Measurements from ENCODE around the gene IL22RA2.
"Not testable (repeated sequence)": the region's sequence is repeated elsewhere in the genome, so short reads cannot be mapped to it uniquely, and the experiment has no call there.

The IL22RA2 gene

DNA sequence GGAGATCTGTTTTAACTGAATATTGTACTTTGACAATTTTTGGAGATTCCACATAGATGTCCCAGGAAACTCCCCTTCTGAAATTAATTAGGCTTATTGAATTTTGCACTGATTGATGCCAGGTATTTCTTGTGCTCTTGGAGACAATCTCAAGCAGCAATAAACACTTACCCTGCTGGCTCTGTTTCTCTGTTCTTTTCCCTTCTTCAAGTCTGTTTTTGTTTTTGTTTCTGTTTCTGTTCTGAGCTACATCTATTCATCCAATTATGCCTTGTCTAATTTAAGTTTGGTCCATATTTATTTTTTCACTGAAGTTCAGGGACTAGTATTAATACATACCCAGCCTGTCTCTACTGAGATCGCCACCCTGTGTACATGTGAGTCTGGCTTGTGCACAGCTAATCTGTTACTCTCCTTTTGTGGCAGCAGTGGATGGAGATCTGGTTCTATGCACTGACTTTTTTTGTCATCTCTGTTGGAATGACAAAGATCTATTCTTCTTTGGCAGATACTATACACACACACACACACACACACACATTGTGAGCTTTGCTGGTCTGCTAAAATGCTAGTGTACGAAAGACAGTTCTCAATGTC is 51.9 kb downstream of the IL22RA2 start:
- no peak for DNase-seq

DNA sequence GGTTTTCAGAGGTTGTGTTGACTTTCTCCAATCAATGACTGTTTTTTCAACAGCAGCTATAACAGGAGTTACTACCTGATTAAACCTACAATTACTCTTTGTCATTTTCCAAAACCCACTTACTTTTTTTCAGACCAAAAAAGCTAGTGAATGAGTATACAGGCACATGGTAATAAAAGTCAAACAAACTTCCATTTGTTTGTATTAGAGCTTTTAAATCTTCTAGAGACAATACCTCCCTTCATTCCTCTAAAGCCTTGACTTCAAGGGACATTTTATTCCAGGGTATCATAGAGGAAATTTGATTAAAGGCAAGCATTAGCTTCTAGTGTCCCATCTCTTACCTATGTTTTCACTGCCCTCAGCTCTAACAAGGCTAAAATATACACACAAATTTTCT is 52.7 kb downstream of the IL22RA2 start:
- no peak for DNase-seq

- DNase-seq, result no peak
Measured at GRCh38 chr6:137119196-137120104, 54.0 kb downstream of the IL22RA2 start.

- no peak for DNase-seq
Measured at GRCh38 chr6:137117581-137117980, 55.9 kb downstream of the IL22RA2 start.

- DNase-seq, result no peak
Measured at GRCh38 chr6:137116807-137117206, 56.6 kb downstream of the IL22RA2 start.

GRCh38 chr6:137115658-137116057 is 57.8 kb downstream of the IL22RA2 start:
- no peak for DNase-seq

GRCh38 chr6:137112067-137112355 is 61.4 kb downstream of the IL22RA2 start:
- DNase-seq, result no peak

- DNase-seq, result no peak
Measured at GRCh38 chr6:137111296-137112066, 62.0 kb downstream of the IL22RA2 start.

GRCh38 chr6:137107767-137108105 is 65.7 kb downstream of the IL22RA2 start:
- DNase-seq, result no peak

DNA sequence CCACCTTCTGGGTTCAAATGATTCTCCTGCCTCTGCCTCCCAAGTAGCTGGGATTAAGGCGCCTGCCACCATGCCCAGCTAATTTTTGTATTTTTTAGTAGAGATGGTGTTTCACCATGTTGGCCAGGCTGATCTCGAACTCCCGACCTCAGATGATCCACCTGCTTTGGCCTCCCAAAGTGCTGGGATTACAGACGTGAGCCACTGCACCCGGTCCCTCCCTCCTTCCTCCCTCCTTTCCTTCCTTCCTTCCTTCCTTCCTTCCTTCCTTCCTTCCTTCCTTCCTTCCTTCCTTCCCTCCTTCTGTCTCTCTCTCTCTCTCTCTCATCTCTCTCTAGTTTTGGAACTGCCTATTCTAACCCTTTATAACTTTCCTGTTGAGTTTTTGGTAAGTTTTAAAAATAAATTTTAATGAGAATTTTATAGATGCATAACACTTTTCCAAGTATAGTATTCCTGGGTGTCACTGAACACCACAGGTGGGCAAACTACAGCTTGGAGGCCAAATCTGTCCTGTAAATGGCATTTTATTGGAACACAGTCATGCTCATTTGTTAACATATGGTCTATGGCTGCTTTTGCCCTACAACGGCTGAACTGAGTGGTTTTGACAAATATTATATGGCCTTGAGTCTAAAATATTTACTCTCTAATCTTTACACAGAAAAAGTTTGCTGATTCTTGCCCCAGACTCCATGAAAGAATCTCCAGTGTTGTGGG is 66.2 kb downstream of the IL22RA2 start:
- DNase-seq, result not testable (repeated sequence)

DNA sequence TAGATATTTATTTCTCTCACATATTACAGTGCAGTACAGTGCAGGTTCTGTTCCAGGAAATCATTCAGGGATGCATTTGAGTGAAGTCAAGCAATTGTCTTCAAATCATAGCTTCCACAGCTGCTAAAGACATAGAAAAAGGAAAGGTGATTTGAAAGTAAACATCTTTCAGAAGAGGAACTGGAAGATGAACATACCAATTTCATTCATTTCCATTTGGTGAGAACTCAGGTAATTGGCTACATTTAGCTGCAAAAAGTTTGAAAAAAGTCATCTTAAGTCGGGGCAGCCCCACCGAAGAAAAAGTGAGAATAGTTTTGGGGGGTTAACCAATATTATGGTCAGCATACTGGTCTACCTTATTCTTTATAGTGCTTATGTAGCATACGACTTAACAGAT is 67.3 kb downstream of the IL22RA2 start:
- DNase-seq, result no peak

GRCh38 chr6:137105375-137105774 is 68.1 kb downstream of the IL22RA2 start:
- DNase-seq, result no peak

DNA sequence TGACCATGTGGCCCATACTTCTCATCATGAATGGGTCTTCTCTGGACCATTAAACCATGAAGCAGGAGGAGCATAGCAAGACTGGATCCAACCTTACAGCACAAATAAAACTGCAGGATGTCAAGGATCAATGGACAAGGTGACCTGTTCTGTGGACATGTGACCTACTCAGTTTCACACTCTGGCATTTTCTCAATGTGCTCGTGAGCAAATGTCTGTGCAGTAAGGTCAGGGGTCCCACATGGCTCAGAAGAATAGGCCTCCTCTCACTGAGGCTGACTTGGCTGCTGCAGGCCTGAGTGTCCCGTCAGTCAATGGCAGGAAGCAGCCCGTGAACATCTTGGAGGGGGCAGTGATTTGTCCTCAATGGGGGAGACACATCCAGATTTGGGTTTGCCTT is 68.5 kb downstream of the IL22RA2 start:
- DNase-seq, result no peak

DNA sequence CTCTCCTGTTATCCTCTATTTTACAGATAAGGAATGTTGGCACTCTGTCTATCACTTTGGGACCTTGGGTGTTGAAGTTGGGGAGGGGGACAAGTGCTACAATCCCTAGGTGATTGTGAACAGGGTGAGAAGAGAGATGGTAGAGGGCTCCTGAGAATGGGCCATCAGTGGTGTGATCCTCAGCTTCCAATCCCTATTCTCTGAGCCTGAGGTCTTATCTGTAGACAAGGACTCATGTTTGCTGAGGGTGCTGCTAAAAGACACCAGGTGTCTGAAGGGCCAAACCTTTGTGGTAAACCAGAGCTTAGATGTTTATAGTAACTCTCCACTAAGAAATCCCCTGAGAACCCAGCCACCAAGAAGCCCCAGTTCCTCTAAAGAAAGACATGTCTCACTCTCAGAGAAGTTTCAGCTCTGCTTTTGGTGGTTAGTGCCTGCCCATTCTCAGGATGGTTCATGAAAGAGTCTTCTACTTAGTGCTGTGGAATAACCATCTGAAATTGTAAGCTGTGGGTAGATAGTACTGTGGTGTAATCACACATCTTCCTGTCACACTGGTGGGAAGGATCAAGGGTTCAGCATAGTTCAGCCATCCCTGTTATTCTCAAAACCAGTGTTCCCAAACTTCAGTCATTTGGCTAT is 70.5 kb downstream of the IL22RA2 start:
- DNase-seq, result no peak

- no peak for DNase-seq
Measured at GRCh38 chr6:137102050-137102848, 71.2 kb downstream of the IL22RA2 start.

DNA sequence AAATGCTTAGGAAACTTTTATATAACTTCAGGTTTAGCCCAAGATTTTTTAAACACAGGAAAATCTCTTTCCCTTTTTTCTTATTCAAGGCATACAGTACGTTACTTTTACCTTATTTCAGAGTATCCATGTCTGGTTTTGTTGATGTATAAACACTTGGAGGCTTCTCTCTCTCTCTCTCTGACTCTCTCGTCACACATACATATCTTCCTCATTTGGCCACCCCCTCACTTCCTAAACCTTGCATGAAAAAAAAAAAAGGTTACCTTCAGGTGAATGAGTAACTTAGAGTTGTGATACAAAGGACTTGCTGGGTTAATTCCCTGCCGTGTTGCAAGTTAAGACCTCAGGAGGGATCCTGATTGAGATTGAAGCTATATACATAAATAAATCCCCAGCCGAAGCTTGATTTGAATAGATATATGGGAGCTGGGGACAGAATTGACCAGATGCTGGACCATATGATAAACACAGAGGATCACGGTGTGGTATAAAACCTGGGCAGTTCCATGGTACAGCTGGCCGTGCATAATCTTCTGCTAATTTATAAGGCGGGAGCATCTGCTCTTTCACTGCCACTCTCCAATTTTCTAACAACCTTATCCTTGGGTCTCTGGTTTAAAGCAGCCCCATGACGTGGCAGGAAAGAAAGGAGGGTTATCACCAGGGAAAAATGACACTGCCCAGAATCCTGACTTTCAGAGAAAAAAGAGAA is 73.6 kb downstream of the IL22RA2 start:
- DNase-seq, result no peak

DNA sequence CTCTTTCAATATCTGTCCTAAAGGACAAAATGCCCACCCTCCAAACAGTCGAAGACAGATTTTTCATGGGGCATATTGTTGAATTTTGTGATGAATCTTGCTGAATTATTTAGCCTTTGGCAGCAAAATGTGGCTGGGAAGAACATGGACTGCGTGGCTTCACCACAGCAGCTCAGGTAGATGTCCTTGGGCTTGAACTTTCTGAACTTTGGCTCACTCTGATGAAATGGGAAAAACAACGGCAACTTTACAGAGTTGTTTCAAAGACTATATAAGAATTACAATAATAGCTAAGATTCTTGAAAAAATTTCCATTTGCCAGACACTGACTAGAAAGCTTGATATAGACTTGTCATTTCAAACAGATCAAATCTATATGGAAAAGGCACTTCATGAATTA is 75.9 kb downstream of the IL22RA2 start:
- no peak for DNase-seq

- no peak for DNase-seq
Measured at GRCh38 chr6:137097057-137097456, 76.4 kb downstream of the IL22RA2 start.

DNA sequence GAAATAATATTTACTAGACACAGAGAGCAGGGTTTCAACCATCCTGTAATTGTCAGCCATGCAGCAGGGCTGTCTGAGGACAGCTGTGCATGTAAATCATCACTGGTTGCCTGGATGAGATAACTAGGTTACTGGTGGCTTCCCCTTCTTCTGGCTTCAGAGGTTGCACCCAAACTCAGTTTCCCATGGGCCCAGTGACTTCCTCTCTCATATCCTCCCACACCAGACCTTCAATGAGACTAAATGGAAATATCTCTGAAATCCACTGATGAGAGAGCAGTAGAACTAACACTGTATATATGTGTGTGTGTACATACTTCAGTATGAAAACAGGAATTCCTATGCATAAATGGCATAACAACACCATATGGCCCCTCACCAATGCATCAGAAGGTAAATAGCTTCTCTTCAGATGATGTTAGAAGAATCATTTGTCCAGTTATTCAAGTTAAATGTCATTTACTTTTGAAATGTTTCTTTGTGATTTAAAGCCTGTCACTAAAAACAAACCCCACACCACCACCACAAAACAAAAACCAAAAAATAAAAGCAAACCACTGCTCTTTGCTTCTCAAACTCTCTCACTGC is 77.7 kb downstream of the IL22RA2 start:
- no peak for DNase-seq

GRCh38 chr6:137095093-137095492 is 78.4 kb downstream of the IL22RA2 start:
- no peak for DNase-seq
